ENCODE measurements around the gene SPEN.

DNA sequence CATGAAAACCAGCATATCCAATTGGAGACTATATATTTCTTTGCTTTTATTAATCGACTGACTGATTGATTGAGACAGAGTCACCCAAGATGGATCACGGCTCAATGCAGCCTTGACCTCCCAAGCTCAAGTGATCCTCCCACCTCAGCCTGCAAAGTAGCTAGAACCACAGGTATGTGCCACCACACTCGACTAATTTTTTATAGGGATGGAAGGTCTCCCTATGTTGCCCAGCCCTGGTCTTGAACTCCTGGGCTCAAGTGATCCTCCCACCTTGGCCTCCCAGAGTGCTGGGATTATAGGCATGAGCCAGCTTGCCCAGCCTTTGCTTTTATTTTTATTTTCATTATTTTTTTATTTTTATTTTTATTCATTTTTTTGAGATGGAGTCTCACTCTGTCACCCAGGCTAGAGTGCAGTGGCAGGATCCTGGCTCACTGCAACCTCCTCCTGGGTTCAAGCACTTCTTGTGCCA lies 5.4 kb downstream of the SPEN start:
- TF ChIP-seq, protein P1, sequence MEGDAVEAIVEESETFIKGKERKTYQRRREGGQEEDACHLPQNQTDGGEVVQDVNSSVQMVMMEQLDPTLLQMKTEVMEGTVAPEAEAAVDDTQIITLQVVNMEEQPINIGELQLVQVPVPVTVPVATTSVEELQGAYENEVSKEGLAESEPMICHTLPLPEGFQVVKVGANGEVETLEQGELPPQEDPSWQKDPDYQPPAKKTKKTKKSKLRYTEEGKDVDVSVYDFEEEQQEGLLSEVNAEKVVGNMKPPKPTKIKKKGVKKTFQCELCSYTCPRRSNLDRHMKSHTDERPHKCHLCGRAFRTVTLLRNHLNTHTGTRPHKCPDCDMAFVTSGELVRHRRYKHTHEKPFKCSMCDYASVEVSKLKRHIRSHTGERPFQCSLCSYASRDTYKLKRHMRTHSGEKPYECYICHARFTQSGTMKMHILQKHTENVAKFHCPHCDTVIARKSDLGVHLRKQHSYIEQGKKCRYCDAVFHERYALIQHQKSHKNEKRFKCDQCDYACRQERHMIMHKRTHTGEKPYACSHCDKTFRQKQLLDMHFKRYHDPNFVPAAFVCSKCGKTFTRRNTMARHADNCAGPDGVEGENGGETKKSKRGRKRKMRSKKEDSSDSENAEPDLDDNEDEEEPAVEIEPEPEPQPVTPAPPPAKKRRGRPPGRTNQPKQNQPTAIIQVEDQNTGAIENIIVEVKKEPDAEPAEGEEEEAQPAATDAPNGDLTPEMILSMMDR (optimal IDR thresholded peaks at IDR 0.05 in 1 of 3, IDR thresholded peaks at IDR 0.05 in 1 of 3, conservative IDR thresholded peaks at IDR 0.05 in 1 of 3; ENCODE audit: extremely low read depth in 1 of 3, insufficient read depth in 2 of 3, low read length in 3 of 3), result no peak
- TF ChIP-seq EZH2 (IDR thresholded peaks at IDR 0.05; ENCODE audit: low read length), result no peak

All from keratinocyte (primary cell).